ENCODE measurements around the gene CREB5. TPM values are rescaled to one million over a fixed set of nuclear protein-coding genes. Genes with fewer than 3 reads are reported as not detected.

The CREB5 gene
- total RNA-seq, 1 donor from 2014 or later, result not detected

GRCh38 chr7:28510026-28510369 lies 97.7 kb downstream of the CREB5 start:
- intact Hi-C loops (cut with micrococcal nuclease), result no loop called here

GRCh38 chr7:28512668-28513440 lies 100.5 kb downstream of the CREB5 start:
- intact Hi-C loops (cut with micrococcal nuclease), result no loop called here

GRCh38 chr7:28516390-28517172 lies 104.3 kb downstream of the CREB5 start:
- intact Hi-C loops (cut with micrococcal nuclease), result no loop called here

DNA sequence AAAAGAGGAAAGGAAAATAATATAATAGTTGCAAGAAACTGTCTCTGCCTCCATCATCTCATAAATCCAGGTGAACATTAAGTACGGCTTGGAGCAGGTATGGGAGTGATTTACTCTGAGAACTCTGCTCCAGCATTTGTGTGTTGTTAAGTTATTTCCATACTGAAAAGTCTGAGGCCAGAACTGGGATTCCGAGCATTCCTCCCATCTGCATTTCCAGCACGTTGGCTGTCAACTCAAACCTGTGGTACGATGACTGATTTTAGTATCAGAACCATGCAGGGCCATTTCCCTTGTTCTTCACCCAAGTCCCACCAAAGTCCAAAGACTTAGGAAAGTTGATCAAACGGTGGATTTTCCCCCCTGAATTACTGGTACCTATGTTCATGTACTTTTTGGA lies 104.9 kb downstream of the CREB5 start:
- intact Hi-C loops (cut with micrococcal nuclease), result no loop called here

- intact Hi-C loops (cut with micrococcal nuclease), result no loop called here
These were observed 105.3 kb downstream of the CREB5 start for GRCh38 chr7:28517606-28518005.

DNA sequence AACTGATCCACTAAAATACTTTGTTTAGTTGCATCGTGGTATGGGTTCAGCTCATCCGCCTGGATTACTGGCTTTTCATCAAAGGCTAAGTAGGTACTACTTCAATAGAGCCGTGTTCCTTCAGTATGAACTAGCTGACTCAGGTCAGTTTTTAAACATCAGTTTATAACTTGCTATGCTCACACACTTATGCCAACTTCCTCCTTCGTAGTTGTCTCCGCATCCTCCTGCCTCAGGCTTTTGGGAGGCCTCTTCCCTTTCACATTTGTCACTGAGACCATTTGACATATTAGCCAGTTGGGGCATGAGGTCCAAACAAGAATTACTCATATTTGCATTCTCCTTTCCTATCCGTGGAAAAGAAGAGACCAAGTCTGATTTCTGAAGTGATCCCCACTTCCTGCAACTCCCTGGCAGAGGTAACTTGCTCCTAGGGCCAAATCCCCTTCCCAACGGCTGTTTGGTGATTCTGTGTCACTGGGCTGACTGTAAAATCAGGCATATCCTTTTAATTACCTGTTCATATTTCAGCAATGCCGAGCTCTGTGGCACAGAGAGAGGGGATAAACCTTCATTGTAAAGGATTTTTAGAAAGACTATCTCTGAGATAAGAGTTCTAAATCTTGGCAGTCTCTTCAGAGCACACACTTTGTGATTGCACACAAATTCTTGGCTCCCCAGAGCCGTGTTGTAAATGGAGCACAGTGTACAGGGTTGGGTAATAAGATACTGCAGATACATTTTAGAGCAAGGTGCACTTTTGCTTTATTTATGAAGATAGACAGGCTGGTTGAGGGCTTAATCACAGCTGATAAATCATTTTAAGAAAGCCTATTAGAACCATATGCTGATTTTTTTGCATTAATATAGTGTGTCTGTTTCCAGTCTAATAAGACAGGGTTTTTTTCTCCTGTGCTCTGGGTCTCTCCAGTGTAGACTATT lies 108.0 kb downstream of the CREB5 start:
- intact Hi-C loops (cut with micrococcal nuclease), result no loop called here

DNA sequence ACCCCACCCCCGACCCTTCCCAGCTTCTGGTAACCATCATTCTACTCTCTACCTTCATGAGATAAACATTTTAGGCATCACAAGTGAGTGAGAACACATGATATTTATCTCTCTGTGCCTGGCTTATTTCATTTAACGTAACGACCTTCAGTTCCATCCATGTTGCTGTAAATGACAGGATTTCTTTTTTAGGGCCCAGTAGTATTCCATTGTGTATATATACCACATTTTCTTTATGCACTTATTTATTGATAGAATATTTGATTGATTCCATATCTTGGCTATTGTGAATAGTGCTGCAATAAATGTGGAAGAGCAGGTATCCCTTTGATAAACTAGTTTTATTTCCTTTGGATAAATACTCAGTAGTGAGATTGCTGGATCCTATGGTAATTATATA lies 112.7 kb downstream of the CREB5 start:
- intact Hi-C loops (cut with micrococcal nuclease), result no loop called here

DNA sequence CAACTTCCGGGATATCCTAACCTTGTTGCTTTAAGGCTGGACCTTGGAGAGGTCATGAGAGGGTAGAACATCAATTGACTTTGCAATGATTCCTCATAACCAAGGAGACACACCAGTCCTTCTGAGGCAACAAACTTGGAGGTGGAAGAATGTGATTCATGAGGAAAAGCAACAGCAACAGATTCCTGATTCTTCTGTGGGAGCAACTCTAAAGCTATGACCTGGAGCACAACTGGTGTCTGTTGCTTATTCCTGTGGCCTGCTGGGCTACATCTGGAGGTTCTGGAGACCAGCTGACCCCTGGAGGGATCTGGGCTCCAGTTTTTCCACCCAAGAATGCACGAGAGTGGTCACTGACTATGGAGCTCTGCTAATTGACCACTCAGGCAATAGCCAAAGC lies 116.6 kb downstream of the CREB5 start:
- intact Hi-C loops (cut with micrococcal nuclease), result no loop called here

GRCh38 chr7:28529755-28530154 lies 117.4 kb downstream of the CREB5 start:
- intact Hi-C loops (cut with micrococcal nuclease), result no loop called here

DNA sequence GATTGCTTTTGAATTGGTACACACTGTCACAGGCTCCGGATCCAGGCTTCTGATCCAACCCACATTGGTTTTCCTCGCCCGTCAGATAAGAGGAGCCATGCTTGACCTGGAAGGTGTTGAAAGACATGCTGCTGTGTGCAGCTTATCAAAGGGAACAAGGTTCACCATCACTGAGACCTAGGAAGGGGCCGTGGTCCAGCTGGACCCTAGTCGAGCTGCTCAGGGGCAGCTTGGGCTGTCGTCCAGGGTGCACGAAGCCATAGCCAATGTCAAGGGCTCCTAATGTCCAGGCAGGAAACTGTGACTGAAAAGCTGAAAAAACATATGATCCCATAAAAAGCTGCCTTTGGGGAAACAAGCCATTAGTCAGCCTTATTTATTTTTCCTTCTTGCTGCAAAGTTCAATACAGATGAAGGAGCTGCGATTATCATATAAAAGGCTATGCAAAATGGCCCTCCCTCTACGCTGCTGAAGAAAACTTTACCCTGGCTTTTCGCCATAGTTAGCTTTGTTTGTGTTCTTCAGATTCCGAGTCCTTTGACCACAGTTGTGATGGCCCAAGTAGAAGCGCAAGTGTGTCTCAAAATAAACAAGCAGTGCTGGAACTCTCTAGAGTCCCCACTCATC lies 118.0 kb downstream of the CREB5 start:
- intact Hi-C loops (cut with micrococcal nuclease), result no loop called here

DNA sequence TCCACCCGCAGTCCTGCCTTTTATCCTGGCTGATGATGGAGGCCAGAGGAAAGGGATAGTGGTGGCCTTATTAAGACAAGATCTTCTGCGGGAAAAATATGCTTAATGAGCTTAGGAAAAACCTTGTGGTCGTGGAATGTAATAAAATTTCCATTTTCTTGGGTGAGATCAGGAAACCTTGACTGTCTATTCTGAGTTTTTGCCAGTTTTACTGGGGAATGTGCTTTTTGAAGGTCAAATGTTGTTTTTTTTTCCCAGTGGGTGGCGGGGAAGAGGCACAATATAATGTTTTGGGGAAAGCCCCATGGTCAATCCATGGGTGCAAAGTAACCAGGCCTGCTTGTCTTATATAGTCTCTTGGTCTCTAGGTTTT lies 118.5 kb downstream of the CREB5 start:
- intact Hi-C loops (cut with micrococcal nuclease), result no loop called here

GRCh38 chr7:28531291-28531690 lies 119.0 kb downstream of the CREB5 start:
- intact Hi-C loops (cut with micrococcal nuclease), result no loop called here

DNA sequence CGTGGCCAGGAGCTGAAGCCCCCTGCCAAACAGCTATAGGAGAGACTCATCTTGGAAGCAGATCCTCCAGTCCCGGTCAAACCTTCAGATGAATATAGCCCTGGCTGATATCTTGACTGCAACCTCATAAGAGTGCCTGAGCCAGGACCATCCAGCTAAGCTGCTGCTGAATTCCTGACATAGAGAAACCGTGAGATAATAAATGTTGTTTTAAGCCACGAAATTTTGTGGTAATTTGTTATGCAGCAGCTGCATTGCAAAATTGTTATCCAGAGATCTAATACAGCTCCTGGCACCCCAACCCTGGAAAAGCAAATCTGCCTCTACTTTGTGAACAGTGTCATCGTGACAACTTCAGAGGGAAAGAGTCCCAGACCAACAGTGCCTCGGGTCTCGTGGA lies 119.9 kb downstream of the CREB5 start:
- intact Hi-C loops (cut with micrococcal nuclease), result no loop called here

DNA sequence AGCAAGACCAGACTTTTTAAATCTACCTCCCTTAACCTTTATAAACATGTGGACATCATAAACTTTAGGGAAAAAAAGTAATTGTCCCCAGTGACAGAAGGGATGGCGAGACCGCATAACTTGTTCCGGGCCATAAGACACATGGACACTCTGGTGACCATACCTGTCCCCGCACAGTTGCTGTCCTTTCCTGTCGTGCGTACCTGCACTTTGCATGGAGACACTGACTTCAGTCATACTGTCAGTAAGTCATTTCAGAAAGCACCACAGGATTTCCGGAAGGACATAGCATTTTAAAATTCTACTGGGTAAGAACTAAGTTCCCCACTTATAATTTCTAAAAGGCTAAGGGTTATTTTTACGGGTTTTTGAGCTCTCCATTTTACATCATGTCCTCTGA lies 120.9 kb downstream of the CREB5 start:
- intact Hi-C loops (cut with micrococcal nuclease), result no loop called here

GRCh38 chr7:28533731-28534531 lies 121.6 kb downstream of the CREB5 start:
- intact Hi-C loops (cut with micrococcal nuclease), result no loop called here

GRCh38 chr7:28536259-28536658 lies 123.9 kb downstream of the CREB5 start:
- intact Hi-C loops (cut with micrococcal nuclease), result no loop called here

- intact Hi-C loops (cut with micrococcal nuclease), result no loop called here
These were observed 127.1 kb downstream of the CREB5 start for GRCh38 chr7:28539289-28539981.

- intact Hi-C loops (cut with micrococcal nuclease), result no loop called here
These were observed 130.1 kb downstream of the CREB5 start for GRCh38 chr7:28542410-28542809.

DNA sequence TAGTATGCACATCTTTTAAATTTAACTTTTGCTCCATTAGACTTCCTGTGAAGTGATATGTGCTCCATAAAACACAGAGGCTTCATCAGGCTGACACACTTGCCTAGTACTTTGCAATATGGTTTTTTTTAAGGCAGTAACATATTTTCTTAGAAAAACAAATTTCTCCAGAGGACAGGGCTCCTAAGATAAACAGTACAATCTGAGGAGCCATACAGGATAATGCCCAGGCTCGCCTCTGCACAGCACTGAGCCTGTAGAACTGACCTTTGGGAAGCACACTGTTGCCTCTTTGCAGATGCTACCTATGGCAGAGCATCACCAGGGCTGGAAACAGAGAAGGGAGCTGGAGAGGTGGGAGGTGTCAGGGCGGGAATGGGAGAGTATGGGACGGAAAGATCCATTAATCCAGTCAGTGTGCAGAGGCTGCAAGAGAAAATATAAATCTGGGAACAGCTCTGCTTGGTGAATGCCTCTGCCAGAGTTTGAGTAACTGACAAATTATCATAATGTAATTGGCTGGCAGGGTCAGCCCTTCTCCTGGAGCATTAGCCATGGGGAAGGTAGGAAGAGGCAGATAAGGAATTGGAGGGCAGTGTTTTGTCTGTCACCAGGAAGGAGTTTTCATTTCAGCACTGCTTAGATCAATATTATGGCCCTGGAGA lies 132.3 kb downstream of the CREB5 start:
- intact Hi-C loops (cut with micrococcal nuclease), result no loop called here
